H1 (cell line): ENCODE results near the gene SLC43A2. TPM values are rescaled to one million over a fixed set of nuclear protein-coding genes. Genes with fewer than 3 reads are reported as not detected.

Experiments
- CTCF ChIA-PET: fragments of 300-600 bp; sonication (Branson Sonifier 250); formaldehyde crosslinking; loops from one replicate; lab custom pipeline; 2021; ENCODE audit not compliant: partially characterized antibody; lab: Charles Lee
- POLR2A ChIA-PET: fragments of 300-600 bp; sonication (Branson Sonifier 250); formaldehyde crosslinking; loops from one replicate; lab custom pipeline; 2021; ENCODE audit warnings: inconsistent platforms; ENCODE audit not compliant: partially characterized antibody; lab: Charles Lee
- DNase-seq, 2 experiments: peaks; one replicate each; pipeline versions ENCODE4 v3.0.0 to v3.0.0-alpha.2; 2010 to 2022; ENCODE audit warnings: low spot score in 2 of 2, low read depth in 1 of 2, mixed read lengths in 1 of 2
- FAIRE-seq: peaks from 2 replicates; lab custom pipeline; 2011; peaks lifted over from hg19 to GRCh38; lab: Jason Lieb, UNC
- H2AFZ ChIP-seq: 2 replicates; pipeline ENCODE4 v1.8.1; 2012; ENCODE audit warnings: low read length, inconsistent platforms
- H2AK5ac ChIP-seq: 2 replicates; pipeline ENCODE4 v1.6.1; 2013; ENCODE audit warnings: low read depth, low read length
- H2BK120ac ChIP-seq: replicated peaks from 2 replicates; pipeline ENCODE3; 2013; ENCODE audit warnings: low read depth, low read length, inconsistent platforms
- H2BK12ac ChIP-seq: 2 replicates; pipeline ENCODE4 v1.6.1; 2013; ENCODE audit warnings: low read depth, low read length
- H2BK15ac ChIP-seq: 2 replicates; pipeline ENCODE4 v1.6.1; 2013; ENCODE audit warnings: low read length
- H2BK20ac ChIP-seq: 2 replicates; pipeline ENCODE4 v1.6.1; 2013; ENCODE audit warnings: low read length
- H2BK5ac ChIP-seq: 2 replicates; pipeline ENCODE4 v1.6.1; 2013; ENCODE audit warnings: low read depth, low read length
- H3K14ac ChIP-seq: 2 replicates; pipeline ENCODE4 v1.6.1; 2013; ENCODE audit warnings: inconsistent platforms; ENCODE audit not compliant: insufficient read length
- H3K18ac ChIP-seq: 2 replicates; pipeline ENCODE4 v1.6.1; 2013; ENCODE audit warnings: low read length; ENCODE audit errors: extremely low read depth
- H3K23ac ChIP-seq: 2 replicates; pipeline ENCODE4 v1.6.1; 2013; ENCODE audit warnings: inconsistent platforms; ENCODE audit not compliant: insufficient read length
- H3K23me2 ChIP-seq: 2 replicates; pipeline ENCODE4 v1.6.1; 2013; ENCODE audit warnings: low read depth, low read length
- H3K27ac ChIP-seq: 2 replicates; pipeline ENCODE4 v1.6.1; 2011; ENCODE audit warnings: low read depth, low read length, inconsistent platforms
- H3K27me3 ChIP-seq, 4 experiments: replicated peaks in 1 of 4; 1 replicate in 1 of 4; 2 replicates in 3 of 4; pipeline versions ENCODE4 v1.6.1 to v1.8.1; 2011 to 2013; ENCODE audit warnings: low read length in 3 of 4, mild to moderate bottlenecking in 3 of 4, inconsistent platforms in 2 of 4, mixed read lengths in 2 of 4, moderate library complexity in 1 of 4; ENCODE audit not compliant: control insufficient read depth in 3 of 4, insufficient read depth in 3 of 4; ENCODE audit errors: extremely low read depth in 1 of 4
- H3K36me3 ChIP-seq, 4 experiments: 2 replicates each; pipeline versions ENCODE4 v1.6.1 to v1.8.1; 2011 to 2013; ENCODE audit warnings: mild to moderate bottlenecking in 4 of 4, low read length in 3 of 4, moderate library complexity in 2 of 4, control low read depth in 1 of 4, inconsistent platforms in 1 of 4; ENCODE audit not compliant: insufficient read depth in 4 of 4, control insufficient read depth in 2 of 4
- H3K4ac ChIP-seq: replicated peaks from 2 replicates; pipeline ENCODE3; 2013; ENCODE audit warnings: low read length, low read depth, mixed read lengths, inconsistent platforms; ENCODE audit not compliant: insufficient read length
- H3K4me1 ChIP-seq, 4 experiments: replicated peaks in 1 of 4; 1 replicate in 1 of 4; 2 replicates in 3 of 4; pipeline versions ENCODE4 v1.6.1 to v1.8.1; 2011 to 2013; ENCODE audit warnings: low read length in 3 of 4, inconsistent platforms in 2 of 4, mixed read lengths in 1 of 4; ENCODE audit not compliant: insufficient read depth in 4 of 4, control insufficient read depth in 3 of 4
- H3K4me2 ChIP-seq, 2 experiments: 2 replicates each; pipeline versions ENCODE4 v1.6.1 to v1.8.1; 2011 to 2013; ENCODE audit warnings: low read depth in 2 of 2, low read length in 2 of 2, control low read depth in 1 of 2, inconsistent platforms in 1 of 2, mild to moderate bottlenecking in 1 of 2; ENCODE audit not compliant: insufficient read depth in 1 of 2
- H3K4me3 ChIP-seq, 4 experiments: fragments of 200-600, 300-600 bp in 1 of 4; sonication (generic), shearing (Covaris generic), sonication (Bioruptor Twin) in 1 of 4; 2 replicates each; pipeline versions ENCODE4 v1.5.1 to v1.8.1; 2011 to 2016; ENCODE audit warnings: low read length in 4 of 4, low read depth in 3 of 4, control low read depth in 2 of 4, inconsistent platforms in 2 of 4, mild to moderate bottlenecking in 2 of 4, mixed read lengths in 1 of 4, moderate library complexity in 1 of 4; ENCODE audit not compliant: insufficient read depth in 2 of 4; ENCODE audit errors: extremely low read depth in 1 of 4
- H3K56ac ChIP-seq: replicated peaks from 2 replicates; pipeline ENCODE3; 2013; ENCODE audit warnings: low read depth, mild to moderate bottlenecking, mixed read lengths, low read length, inconsistent platforms; ENCODE audit not compliant: insufficient read length
- H3K79me1 ChIP-seq: 2 replicates; pipeline ENCODE4 v1.6.1; 2013; ENCODE audit warnings: low read depth, low read length, control low read depth
- H3K79me2 ChIP-seq, 2 experiments: 2 replicates each; pipeline versions ENCODE4 v1.6.1 to v1.8.1; 2012 to 2013; ENCODE audit warnings: low read length in 2 of 2, mild to moderate bottlenecking in 2 of 2, inconsistent platforms in 1 of 2; ENCODE audit not compliant: insufficient read depth in 2 of 2, control insufficient read depth in 1 of 2
- H3K9ac ChIP-seq, 4 experiments: replicated peaks in 1 of 4; 1 replicate in 1 of 4; 2 replicates in 3 of 4; pipeline versions ENCODE4 v1.6.1 to v1.8.1; 2011 to 2013; ENCODE audit warnings: low read depth in 3 of 4, low read length in 3 of 4, control low read depth in 2 of 4, mild to moderate bottlenecking in 2 of 4, moderate library complexity in 2 of 4, inconsistent platforms in 1 of 4; ENCODE audit errors: extremely low read depth in 1 of 4
- H3K9me3 ChIP-seq, 2 experiments: 2 replicates each; pipeline versions ENCODE4 v1.6.1 to v1.8.1; 2012 to 2013; ENCODE audit warnings: mild to moderate bottlenecking in 2 of 2, moderate library complexity in 2 of 2, control low read depth in 1 of 2, inconsistent platforms in 1 of 2, low read depth in 1 of 2, low read length in 1 of 2, mixed read lengths in 1 of 2; ENCODE audit not compliant: insufficient read depth in 2 of 2
- H4K20me1 ChIP-seq, 2 experiments: replicated peaks in 1 of 2; 2 replicates each; pipeline versions ENCODE3 to v1.8.1; 2011 to 2013; ENCODE audit warnings: inconsistent platforms in 2 of 2, low read length in 2 of 2, mild to moderate bottlenecking in 1 of 2; ENCODE audit not compliant: insufficient read depth in 2 of 2, control insufficient read depth in 1 of 2
- H4K5ac ChIP-seq: 2 replicates; pipeline ENCODE4 v1.6.1; 2013; ENCODE audit warnings: low read length, low read depth, mixed read lengths, inconsistent platforms; ENCODE audit not compliant: insufficient read length
- H4K8ac ChIP-seq: 2 replicates; pipeline ENCODE4 v1.8.0; 2013; ENCODE audit warnings: mild to moderate bottlenecking, moderate library complexity, low read length, inconsistent platforms; ENCODE audit not compliant: insufficient read depth; ENCODE audit errors: extremely low read depth
- H4K91ac ChIP-seq: replicated peaks from 2 replicates; pipeline ENCODE3; 2013; ENCODE audit warnings: low read length, mixed read lengths, inconsistent platforms; ENCODE audit not compliant: insufficient read length
- BRCA1 ChIP-seq: IDR thresholded peaks from 2 replicates; pipeline ENCODE4 v1.6.1; 2012; ENCODE audit warnings: low read depth, low read length, improper control_type of control experiment
- CBX8 ChIP-seq: fragments of 300-800, 300-1000 bp; sonication (generic); IDR thresholded peaks from 2 replicates; pipeline ENCODE4 v1.7.1; 2016; ENCODE audit warnings: low read depth, low read length, borderline replicate concordance
- CEBPB ChIP-seq: IDR thresholded peaks from 2 replicates; pipeline ENCODE4 v1.6.1; 2012; ENCODE audit warnings: low read depth, low read length
- CTCF ChIP-seq, 3 experiments: IDR thresholded peaks; 1 replicate in 2 of 3; 2 replicates in 1 of 3; pipeline versions ENCODE4 v1.5.1 to v1.6.1; 2011; ENCODE audit warnings: low read length in 3 of 3, mild to moderate bottlenecking in 3 of 3, inconsistent platforms in 2 of 3, low read depth in 1 of 3, moderate library complexity in 1 of 3; ENCODE audit not compliant: insufficient read depth in 1 of 3; ENCODE audit errors: control extremely low read depth in 1 of 3
- EGR1 ChIP-seq: IDR thresholded peaks from 2 replicates; pipeline ENCODE4 v1.6.1; 2011; ENCODE audit warnings: low read depth, low read length, borderline replicate concordance
- KDM5A ChIP-seq: fragments of 200-600 bp; IDR thresholded peaks from 2 replicates; pipeline ENCODE4 v1.7.1; 2012; ENCODE audit warnings: mild to moderate bottlenecking, low read length, inconsistent platforms, mixed read lengths
- MAX ChIP-seq: IDR thresholded peaks from 2 replicates; pipeline ENCODE4 v1.6.1; 2012; ENCODE audit warnings: inconsistent platforms
- POLR2AphosphoS5 ChIP-seq: IDR thresholded peaks from 2 replicates; pipeline ENCODE4 v1.6.1; 2011; ENCODE audit warnings: low read depth, low read length
- SAP30 ChIP-seq: fragments of 300-600 bp; sonication (generic); IDR thresholded peaks from 2 replicates; pipeline ENCODE4 v1.7.1; 2012; ENCODE audit warnings: low read length, moderate library complexity, mild to moderate bottlenecking, inconsistent platforms; ENCODE audit not compliant: insufficient read depth, insufficient replicate concordance
- SIX5 ChIP-seq: IDR thresholded peaks from 2 replicates; pipeline ENCODE4 v1.6.1; 2011; ENCODE audit warnings: mild to moderate bottlenecking, low read depth, low read length
- SRF ChIP-seq: IDR thresholded peaks from 2 replicates; pipeline ENCODE4 v1.6.1; 2011; ENCODE audit warnings: mild to moderate bottlenecking, low read depth, low read length, moderate library complexity
- TAF7 ChIP-seq: optimal IDR thresholded peaks from 2 replicates; pipeline ENCODE3; 2011; ENCODE audit warnings: low read depth, mild to moderate bottlenecking, inconsistent platforms, low read length, moderate library complexity, borderline replicate concordance
- WGBS, 2 experiments: shearing (Covaris generic) in 1 of 2; methylation state at CpG; one replicate each; pipeline versions ENCODE4 v1.1.6 to v1.1.7; 2013 to 2015; ENCODE audit warnings: low lambda C conversion rate in 2 of 2, mixed read lengths in 2 of 2, inconsistent platforms in 1 of 2, low coverage in 1 of 2, missing lambda C conversion rate in 1 of 2; ENCODE audit not compliant: insufficient replicate concordance in 2 of 2, insufficient coverage in 1 of 2, insufficient read length in 1 of 2; ENCODE audit errors: extremely low coverage in 1 of 2, missing lambda C conversion rate in 1 of 2; 5-methylcytosine and 5-hydroxymethylcytosine counted together
- polyA plus RNA-seq, 7 experiments: library from polyadenylated mRNA; depleted of rRNA in 3 of 7; stranded (reverse) in 5 of 7; unstranded in 2 of 7; fragments of >200 nt in 5 of 7; fragments of 200-250 nt in 2 of 7; gene quantifications; 1 replicate in 5 of 7; 2 replicates in 1 of 7; 4 replicates in 1 of 7; pipeline versions ENCODE4 v1.2.1 to v1.2.3, GENCODE V29; 2011 to 2013; ENCODE audit warnings: missing spikeins in 2 of 7, mixed read lengths in 2 of 7
- total RNA-seq: library from RNA; stranded (reverse); fragmentation: NEBNext Ultra II Directional; extraction: Animal tissue kit (Norgen Biotek cat#: 25700); gene quantifications from 2 replicates; pipeline ENCODE4 v1.2.1, GENCODE V29; 2021

The SLC43A2 gene
- total and polyA plus RNA-seq, 2 of the 8 experiments (the other 6 are each of a cell fraction or from before 2014, with no cell fraction given): 6.6 to 10.5 TPM

DNA sequence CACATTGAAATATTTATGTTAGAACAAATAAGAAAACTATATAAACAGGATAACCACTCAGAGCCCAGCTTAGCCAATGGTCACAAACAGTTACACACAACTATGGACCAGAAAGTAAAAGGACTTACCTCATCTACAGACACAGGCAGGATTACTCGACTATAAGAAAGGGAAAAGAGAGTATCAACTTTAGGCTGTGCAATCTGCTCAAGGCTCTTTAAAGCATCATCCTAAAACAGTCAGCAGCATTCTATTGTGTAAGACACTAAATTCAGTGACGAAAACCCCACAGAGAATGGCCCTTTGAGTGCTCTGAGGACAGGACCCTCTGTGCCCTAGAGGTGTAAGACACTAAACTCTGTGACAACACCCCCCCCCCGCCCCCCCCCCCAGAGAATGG lies 70.2 kb downstream of the SLC43A2 start:
- CTCF ChIA-PET: interaction anchor here (0.9 to 1.2 kb wide), 2 partner anchors 10 to 110 kb away, joined by 3 read pairs; no protein-coding TSS in a partner anchor
- peaks cover 20 to 36% of the 10 kb centered on the region in 2 experiments for H4K20me1 ChIP-seq
- no peak overlapping the region for H3K27ac ChIP-seq
- no peak for TF ChIP-seq CTCF (IDR thresholded peaks at IDR 0.05; ENCODE audit: control extremely low read depth in 1 of 3, insufficient read depth in 1 of 3, low read depth in 1 of 3, low read length in 3 of 3)
- TF ChIP-seq BRCA1: no peak
- no peak for TF ChIP-seq TAF7
- no peak for TF ChIP-seq EGR1
- TF ChIP-seq SRF: no peak
- TF ChIP-seq SAP30: no peak
- TF ChIP-seq CBX8: no peak
- TF ChIP-seq POLR2AphosphoS5: no peak
- TF ChIP-seq CEBPB: no peak
- no peak for TF ChIP-seq KDM5A
- no peak for TF ChIP-seq MAX
- TF ChIP-seq SIX5: no peak

More for the DNA sequence above, 70.2 kb downstream of the SLC43A2 start:
- peaks cover 0 to 3% (median 1%) of the 10 kb centered on the region in 4 experiments; a peak in 4 of 8 replicates for H3K36me3 ChIP-seq
- no peak overlapping the region for H4K5ac ChIP-seq
- 86% methylated on average over 2 of the region's 3 CpGs; no CpG with 5 or more reads in 1 of the 2 experiments for WGBS, 2 experiments
- H4K91ac ChIP-seq: no peak overlapping the region
- no peak overlapping the region for H2BK20ac ChIP-seq
- H4K8ac ChIP-seq: no peak overlapping the region
- peaks cover 29% of the 10 kb centered on the region for H3K79me1 ChIP-seq
- H3K23ac ChIP-seq: no peak overlapping the region
- no peak overlapping the region for H2BK15ac ChIP-seq
- H2AK5ac ChIP-seq: no peak overlapping the region
- peaks cover 7 to 55% of the 10 kb centered on the region in 2 experiments; a peak in 3 of 4 replicates for H3K79me2 ChIP-seq
- peaks cover 0 to 10% (median 5%) of the 10 kb centered on the region in 4 experiments; a peak in 4 of 7 replicates for H3K4me1 ChIP-seq
- FAIRE-seq (no peak), DNase-seq (no peak)
- no peaks in the 10 kb centered on the region; a peak in 1 of 7 replicates for H3K27me3 ChIP-seq
- no peak overlapping the region for H2BK120ac ChIP-seq
- H2BK12ac ChIP-seq: no peak overlapping the region
- H3K14ac ChIP-seq: no peak overlapping the region
- no peak overlapping the region for H2BK5ac ChIP-seq
- H3K23me2 ChIP-seq: peaks cover 4% of the 10 kb centered on the region; the same call in 1 of the 2 replicates
- no peak overlapping the region for H3K9ac ChIP-seq
- no peak overlapping the region for H3K4ac ChIP-seq
- POLR2A ChIA-PET: no interaction called here
- no peak overlapping the region for H2AFZ ChIP-seq
- H3K4me2 ChIP-seq: no peak overlapping the region
- no peak overlapping the region for H3K56ac ChIP-seq
- H3K4me3 ChIP-seq: no peak overlapping the region
- H3K18ac ChIP-seq: no peak overlapping the region
- H3K9me3 ChIP-seq: no peaks in the 10 kb centered on the region
